NCI-H345 (cell line): ENCODE measurements around the gene ATXN1.
"Not testable (repeated sequence)": the region's sequence is repeated elsewhere in the genome, so short reads cannot be mapped to it uniquely, and the experiment has no call there.

ENCODE experiments used
- DNase-seq: peaks from one replicate; lab custom pipeline; 2025; lab: John Stamatoyannopoulos, UW

The ATXN1 gene

DNA sequence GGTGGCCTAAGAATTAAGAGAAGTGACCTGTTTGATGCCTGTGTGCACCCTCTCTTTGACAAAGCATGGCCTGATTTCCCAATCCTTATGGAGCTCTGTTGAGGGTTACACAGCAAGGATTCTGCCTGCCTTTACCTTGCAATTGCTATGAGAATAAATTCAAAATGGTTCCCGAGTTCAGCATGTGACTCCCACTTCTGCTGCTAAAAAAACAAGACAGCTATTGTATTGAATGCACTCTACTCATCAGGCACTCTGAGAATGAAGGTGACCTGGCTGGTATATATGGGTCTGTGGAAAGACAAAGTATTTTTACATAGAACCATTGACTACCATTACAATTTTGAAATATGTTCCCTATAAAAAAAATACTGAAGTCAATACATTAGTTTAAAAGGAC lies 190.3 kb downstream of the ATXN1 start:
- no peak for DNase-seq

DNA sequence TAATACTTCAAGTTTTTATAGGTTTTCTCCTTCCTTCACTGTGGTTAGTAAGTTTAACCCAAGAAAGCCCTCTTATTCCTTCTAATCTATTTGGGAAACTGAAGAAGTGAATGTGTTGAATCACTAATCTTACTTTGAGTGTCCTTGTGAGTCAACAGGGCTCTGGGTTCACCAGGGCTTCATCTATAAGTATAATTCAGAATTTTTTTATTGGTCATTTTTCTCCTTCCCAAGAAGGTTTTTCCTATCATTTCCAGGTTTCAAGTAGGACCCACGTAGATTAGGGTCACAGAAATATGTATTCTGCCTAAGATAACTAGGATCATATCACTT lies 191.1 kb downstream of the ATXN1 start:
- DNase-seq, result no peak

DNA sequence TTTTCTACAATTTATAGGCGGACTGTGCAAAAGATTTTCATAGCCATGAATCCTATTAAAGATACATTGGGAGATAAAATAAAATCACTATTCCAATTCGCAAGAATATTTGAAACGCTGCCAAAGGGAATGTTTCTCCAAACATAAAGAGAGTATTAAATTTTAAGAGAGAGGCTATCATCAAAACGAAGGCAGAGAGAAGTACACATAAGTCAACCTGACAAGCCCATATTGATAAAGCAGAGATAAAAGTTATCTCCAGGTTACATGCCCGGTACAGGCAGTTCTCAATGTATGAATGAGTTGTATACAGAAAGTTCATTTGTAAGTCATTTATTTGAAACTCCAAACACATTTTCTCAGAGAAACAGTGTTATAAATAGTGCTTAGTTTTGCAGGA lies 193.1 kb downstream of the ATXN1 start:
- no peak for DNase-seq

DNA sequence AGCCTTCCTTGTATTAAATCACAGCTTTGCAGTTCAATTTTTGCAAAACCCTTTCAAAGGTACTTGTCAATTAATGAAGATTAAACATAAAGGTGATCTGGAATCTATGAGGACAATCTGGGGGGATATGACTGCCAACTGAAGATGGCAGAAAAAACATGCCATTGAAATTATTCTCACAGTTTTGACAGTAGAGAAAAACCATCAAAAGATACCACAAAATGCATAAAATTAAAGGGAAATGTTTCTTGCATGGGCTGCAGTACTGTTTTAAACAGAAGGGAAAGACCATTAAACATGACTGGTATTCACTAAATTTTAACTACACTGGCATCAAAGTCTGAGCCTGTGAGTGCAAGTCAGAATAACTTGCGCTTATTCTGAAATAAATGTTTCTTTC lies 194.2 kb downstream of the ATXN1 start:
- DNase-seq, result no peak

DNA sequence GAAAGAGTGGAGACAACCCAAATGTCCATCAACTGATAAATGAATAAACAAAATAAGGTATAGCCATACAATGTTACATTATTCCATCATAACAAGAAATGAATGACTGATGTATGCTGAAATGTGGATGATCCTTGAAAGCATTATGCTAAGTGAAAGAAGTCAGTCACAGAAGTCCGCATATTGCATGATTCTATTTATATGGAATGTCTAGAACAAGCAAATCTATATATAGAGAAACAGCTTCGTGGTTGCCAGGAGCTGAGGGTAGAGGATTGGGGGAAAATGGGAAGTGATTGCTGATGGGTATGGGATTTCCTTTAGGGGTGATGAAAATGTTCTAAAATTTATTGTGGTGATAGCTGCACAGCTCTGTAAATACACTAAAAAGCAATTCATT lies 196.8 kb downstream of the ATXN1 start:
- no peak for DNase-seq

DNA sequence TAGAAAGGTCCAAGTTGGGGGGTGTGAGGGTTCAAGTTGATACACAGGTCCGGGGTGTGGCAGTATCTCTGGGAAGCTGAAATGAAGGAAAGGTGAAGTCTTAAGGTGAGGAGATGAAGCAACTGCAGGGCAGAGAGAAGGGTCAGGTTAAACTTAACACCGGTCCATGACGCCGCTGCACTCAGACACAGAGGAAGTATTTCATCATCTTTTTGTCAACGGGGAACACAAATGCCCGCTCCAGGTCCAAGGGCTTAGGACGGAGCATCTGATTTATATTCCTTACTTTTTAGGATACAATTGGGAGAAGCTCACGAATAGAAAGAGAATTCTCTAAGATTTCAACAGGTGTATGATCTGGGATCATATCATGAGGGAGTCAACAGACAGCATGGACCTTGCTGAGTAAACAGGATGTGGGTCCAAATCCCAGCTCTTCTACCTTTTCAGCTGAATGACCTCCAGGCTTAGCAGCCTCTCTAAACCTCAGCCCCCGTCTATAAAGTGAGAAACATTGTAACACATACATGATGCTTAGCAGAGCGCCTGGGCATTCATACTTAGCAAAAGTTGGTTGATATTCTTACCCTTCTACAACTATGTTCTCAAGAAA lies 197.5 kb downstream of the ATXN1 start:
- DNase-seq, result no peak

DNA sequence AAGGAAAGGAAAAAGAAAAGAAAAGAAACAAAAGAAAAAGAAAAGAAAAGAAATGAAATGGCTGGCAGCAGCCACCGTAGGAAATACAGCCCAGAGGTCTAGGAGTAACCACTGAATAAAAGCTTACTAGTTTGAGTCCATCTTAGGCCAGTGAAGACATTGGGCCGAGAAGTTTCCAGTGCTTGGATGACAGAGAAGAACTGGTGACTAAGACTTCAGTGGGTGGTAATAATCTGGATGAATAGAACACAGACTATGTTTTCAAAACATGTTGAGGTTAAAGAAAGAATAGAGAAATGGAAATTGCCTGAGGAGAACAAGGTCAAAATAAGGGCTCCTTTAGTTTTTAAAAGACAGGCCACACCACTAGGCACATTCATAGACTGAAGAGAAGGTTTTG lies 198.8 kb downstream of the ATXN1 start:
- DNase-seq, result no peak

DNA sequence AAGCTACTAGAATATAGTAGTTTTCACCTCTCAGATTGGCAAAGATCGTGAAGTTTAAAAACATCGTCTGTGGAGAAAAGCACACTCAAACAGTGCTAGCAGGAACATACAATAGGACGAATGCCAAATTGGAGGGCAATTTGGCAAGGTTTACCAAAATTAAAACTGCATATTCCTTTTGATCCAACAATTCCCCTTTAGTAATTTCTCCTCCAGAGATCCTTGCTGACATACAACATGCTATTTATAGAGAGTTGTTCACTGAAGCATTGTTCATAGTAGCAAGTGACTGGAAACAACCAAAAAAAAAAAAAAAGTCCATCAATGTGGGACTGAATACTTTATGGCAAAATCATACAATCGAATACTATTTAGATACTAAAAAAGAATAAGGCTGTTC lies 202.2 kb downstream of the ATXN1 start:
- DNase-seq, result no peak

DNA sequence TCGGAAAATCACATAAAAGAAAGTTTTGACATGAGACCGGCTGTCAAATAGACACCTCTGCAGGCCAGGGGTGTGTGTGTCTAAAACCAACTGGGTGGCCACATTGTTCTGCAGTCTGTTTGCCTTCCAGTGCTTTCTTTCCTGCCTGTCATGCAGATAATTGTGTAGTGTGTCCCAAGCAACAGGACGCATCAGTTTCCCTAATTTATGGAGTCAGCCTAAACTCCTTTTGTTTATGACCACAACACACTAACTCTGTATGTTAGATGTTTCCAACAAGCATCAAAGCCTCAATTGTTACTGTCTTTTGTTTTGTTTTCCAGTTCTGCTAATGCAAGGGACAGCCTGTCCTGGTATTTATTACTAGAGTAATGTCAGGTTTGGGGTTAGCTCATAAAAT lies 205.7 kb downstream of the ATXN1 start:
- no peak for DNase-seq

DNA sequence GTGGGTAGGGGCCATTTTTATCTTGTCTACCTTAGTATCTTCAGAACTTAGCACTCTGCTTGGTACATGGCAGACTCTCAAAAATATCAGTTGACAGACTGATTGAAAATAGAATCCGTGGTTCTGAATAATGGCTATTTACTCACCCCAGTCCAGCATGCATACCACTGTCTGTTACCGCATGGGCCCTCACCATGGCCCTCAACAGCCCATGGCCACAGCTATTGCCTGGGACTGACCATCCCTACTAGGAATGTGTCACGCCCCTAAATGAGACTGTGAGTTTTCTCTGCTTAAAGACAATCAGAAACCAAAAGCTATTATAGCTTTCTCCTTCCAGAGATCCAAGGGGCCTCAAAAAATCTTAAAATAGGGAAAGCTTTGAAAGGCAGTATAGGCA lies 207.7 kb downstream of the ATXN1 start:
- DNase-seq, result no peak

DNA sequence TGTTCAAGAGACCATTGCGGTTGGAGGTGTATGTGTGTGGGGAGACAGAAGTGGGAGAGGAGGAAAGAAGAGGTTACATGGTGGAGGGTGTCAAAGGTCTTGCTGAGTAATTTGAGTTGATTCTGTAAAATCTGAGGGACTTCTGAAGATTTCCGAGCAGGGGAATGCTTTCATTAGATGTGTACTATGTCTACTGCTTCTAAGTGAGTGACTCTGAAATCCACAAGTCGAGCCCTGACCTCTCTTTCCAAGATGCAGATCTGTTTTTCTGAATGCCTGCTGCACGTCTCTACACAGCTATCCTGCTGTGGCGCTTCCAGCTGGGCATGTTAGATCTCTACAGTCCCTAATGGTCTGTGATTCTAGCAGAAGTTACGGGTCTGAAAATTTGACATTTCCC lies 209.8 kb downstream of the ATXN1 start:
- DNase-seq, result no peak

DNA sequence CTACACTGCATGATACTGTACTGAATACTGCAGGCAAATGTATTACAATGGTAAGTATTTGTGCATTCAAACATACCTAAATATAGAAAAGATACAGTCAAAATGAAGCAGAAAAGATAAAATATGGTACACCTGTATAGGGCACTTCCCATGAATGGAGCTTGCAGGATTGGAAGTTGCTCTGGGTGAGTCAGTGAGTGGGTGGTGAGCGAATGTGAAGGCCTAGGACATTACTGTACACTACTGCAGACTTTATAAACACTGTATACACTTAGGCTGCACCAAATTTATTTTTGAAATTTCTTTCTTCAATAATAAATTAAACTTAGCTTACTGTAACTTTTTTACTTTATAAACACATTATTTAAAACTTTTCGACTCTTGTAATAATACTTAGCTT lies 213.1 kb downstream of the ATXN1 start:
- DNase-seq, result no peak

DNA sequence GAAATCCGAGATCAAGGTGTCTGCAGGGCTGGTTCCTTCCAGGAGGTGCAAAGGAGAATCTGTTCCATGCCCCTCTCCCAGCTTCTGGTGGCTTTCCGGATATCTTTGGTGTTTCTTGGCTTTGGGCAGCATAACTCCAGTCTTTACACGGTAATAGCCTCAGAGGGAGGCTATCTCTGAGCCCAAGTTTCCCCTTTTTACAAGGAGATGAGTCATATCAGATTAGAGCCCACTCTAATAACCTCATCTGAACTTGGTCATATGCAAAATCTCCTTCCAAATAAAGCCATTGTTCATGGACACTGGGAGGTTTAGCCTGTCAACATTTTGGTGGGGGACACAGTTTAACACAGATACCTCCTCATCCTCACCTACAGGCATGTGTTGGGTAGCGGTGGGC lies 213.7 kb downstream of the ATXN1 start:
- no peak for DNase-seq

DNA sequence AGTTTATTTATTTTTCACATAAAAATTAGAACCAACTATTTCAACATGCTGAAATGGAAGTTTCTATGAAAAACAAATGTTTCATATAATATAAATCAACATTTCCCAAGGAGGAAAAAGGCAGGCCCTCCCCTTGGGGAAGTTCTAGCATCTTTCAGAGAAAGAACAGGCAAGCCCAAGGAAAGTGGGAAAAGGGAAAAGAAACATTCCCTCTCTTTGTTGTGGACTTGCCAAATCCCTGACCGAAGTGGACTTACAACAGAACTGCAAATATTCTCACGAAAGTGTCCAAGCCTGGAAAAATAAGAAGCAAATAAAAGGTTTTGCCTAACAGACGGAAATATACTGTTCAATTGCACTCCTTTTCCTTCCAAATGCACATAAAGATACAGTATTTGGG lies 214.4 kb downstream of the ATXN1 start:
- DNase-seq, result no peak

DNA sequence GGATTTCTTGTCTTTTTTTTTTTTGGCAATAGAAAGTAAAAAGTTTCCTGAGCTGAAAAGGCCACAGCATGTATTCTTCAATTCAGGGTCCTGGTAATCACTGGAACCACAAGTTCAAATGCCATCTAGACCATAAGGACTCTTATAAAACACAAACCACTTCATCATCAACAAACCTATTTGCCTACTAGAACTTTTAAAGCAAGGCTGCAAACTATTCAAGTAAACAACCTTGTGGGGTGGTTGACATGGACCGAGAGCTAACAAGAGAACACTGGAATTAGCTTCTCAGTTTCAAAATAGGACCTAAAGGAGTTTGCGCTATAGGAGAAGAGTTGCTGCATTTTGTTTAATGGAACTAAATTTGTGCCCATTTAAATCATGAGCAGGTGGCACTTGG lies 215.9 kb downstream of the ATXN1 start:
- no peak for DNase-seq

DNA sequence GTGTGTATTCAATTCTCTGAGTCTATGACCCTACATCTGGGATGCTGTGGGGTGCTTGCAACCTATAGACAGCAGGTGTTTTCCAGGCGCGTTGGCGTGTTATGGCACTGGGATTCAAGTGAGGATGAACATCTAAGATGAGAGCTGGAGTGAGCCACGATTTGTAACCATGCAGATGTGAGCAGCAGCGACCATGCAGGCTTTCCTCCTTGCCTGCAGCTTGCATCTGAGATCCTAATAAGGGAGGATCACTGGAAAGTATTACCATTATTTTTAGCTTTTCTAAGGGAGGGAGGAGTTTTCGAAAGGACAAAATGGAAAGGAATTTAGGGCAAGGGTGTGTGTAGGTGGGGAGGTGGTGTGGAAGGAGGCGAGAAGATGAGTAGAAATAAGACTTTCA lies 216.7 kb downstream of the ATXN1 start:
- no peak for DNase-seq

DNA sequence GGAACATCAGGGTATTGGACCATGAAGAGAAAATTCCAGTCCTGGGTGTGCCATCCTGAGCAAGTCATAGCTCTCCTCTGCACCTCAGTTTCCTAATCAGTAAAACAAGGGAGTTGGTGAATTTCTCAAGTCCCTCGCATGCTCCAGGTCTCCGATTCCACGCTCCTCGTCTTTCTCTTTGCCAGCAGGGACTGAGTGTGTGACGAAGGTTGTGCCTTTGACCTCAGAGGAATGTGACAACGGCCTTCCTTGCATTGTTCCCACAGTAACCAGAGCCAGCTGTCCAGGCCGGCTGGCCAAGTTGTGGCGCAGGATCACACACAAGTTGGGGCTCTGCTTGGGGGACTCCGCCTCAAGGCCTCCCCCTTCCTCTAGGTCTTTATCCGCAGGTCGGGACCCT lies 217.3 kb downstream of the ATXN1 start:
- DNase-seq, result no peak

DNA sequence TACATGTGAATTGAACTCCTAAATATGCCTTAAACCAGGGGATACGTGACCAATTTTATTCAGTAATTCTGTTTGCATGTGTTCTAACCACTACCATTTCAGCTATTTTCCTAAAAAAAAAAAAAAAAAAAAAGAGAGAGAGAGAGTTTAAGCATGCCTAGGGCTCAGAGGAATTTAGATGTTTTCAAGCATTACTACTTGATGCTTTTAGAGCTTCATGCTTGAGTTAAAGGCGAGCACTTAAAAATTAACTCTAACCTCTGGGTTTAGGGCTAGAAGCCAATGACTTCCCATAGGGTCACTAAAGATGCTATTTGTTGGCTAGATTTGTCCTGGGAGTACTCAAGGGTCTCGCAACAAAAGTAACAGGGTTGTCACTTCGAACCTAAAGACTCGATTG lies 217.7 kb downstream of the ATXN1 start:
- no peak for DNase-seq

DNA sequence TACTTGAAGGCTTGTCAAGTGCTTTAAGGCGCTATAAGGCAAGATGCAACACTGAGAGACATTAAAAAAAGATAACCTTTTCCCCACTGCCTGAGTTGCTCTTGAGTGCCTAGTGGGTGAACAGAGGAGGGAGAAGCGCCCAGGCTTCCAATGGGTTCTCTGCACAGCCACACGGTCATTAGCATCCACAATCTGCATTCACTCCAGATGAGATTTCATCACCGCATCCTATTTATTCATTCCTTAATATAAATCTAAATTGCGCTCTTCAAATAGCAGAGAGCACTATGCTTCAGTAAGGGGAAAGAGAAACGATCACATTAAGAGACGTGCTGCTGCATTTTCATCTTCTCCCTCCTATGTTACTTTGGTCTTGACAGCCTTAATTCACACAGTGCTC lies 219.2 kb downstream of the ATXN1 start:
- DNase-seq, result no peak

DNA sequence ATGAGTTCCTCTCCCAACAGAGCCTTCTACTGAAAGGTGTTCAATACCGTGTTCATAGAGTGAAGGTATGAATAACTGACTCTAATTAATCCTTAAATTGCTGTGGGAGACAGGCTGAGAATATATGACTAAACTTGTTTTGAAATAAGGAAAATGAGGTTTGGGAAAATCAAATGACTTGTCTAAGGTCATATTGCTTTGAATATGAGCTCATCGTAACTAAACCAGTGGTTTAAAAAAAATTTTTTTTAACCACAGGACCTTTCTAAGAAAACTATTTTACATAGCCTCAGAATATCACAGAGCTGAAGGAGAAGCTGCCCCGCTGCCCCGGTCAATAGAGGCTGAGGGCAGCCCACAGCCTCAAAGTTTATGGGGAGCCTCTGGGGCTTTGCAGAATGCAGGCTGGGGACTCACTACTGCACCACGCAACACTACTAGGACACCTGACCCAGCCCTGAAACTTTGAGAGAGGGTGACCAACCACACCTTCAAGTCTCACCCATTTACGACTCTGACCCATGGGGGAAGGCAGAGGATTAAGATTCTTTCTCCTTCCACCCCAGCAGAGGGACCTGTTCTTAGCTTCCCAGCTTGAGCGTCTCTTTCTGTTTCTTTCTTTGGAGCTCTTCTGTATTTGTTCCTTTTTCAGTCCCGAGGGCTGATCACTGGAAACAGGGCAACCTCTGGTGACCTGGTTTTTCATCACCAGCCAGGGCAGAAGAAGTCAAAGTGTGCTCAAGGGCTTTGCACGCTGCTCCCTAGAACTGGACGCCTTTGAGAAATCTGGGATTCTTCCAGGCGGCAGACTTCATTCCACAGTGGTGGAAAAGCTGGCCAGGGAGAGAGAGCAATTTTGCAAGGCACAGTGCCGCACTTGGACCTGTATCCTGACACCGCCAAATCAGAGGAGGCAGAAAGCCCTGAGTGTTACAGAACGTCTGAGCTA lies 220.2 kb downstream of the ATXN1 start:
- no peak for DNase-seq

DNA sequence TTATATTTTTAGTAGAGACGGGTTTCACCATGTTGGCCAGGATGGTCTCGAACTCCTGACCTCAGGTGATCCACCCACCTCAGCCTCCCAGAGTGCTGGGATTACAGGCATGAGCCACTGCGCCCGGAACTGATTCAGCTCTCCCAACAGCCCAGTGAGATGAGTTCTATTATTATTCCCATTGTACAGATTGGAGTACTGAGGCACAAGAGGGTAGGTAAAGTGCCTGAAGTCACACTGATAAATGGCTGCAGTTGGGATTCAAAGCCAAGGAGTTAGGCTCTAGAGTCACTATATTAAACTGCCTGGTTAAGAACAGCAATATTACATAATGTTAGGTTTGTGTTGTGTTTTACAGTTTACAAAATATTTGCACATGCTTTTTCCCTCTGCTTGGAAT lies 220.9 kb downstream of the ATXN1 start:
- not testable (repeated sequence) for DNase-seq

DNA sequence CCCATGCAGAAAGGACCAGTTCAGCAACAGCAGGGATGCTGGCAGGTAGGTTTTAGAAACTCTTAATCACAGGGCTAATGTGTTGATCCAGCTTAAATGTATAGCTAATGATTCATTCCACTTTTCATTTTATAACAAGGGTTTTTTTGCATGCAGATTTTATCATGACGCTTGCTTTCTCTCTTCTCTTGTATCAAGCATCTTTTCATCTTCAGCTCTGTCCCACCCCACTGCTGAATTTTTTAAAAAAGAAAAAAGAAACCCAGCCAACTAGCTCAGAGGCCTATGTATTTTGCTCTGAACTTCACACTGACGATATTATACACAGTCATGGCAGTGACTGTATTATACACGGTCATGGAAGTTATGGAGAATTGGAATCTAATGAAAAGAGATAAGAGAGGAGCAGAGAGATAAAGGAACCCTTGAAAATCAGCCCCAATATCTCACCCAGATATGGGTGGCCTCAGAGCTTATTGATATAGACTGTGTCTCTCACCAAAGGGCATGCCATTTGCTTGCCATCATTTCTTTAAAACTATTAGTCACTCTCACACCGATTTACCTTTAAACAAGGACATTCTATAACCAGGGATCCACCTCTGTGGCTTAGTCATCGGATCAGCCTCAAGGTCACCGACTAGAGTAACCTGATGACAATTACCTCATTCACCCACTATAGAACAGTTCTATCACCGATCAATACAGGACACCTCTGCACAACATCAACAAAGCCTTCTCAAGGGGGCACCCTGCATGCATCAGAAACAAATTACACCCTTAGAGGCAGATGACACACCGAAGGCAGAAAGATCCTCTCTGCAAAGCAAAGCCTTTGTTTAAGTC lies 222.0 kb downstream of the ATXN1 start:
- DNase-seq, result no peak

DNA sequence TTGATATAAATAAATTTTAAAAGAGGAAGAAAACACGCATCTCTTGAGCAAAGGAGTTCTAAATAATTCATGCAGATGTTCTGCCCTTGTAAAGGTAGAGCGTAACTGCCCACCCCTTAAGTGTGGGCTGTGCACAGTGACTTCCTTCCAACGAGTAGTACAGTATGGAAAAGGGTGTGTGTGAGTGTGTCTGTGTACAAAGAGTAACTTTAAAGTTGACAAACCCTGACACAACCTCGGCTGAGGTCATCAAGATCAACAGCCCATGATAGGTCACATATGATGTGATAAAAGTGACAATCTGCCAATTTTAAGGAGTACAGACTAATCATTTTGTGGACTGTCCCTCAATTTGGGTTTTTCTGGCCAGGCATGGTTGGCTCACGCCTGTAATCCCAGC lies 225.7 kb downstream of the ATXN1 start:
- DNase-seq, result no peak
